ENCODE results near the gene SLC16A9.
"Not testable (repeated sequence)": the region's sequence is repeated elsewhere in the genome, so short reads cannot be mapped to it uniquely, and the experiment has no call there.

Gene SLC16A9

GRCh38 chr10:59736749-59737148 lies 27.1 kb upstream of the SLC16A9 start:
- Histone ChIP-seq H3K9ac (ENCODE audit: low read length) (no peak overlapping the region), H3K27me3 (ENCODE audit: control insufficient read depth in 1 of 2, insufficient read depth in 1 of 2, low read length in 2 of 2) (peaks cover 3 to 11% of the 10 kb centered on the region in 2 experiments), H3K79me1 (replicated peaks; ENCODE audit: low read length, poor library complexity, severe bottlenecking) (no peaks in the 10 kb centered on the region), H4K91ac (ENCODE audit: low read length) (no peak overlapping the region), H3K4me3 (ENCODE audit: insufficient read depth in 1 of 2, low read depth in 1 of 2, low read length in 2 of 2) (no peak overlapping the region), H2BK5ac (ENCODE audit: low read depth, low read length, poor library complexity, severe bottlenecking) (no peak overlapping the region), H2BK120ac (ENCODE audit: low read depth, low read length) (no peak overlapping the region), H3K4ac (ENCODE audit: low read depth in 1 of 2, low read length in 2 of 2) (no peak overlapping the region), H3K4me1 (ENCODE audit: control insufficient read depth, insufficient read depth, low read depth, low read length) (no peaks in the 10 kb centered on the region), H2BK12ac (ENCODE audit: low read length in 2 of 2) (no peak overlapping the region), H3K4me2 (ENCODE audit: low read length, poor library complexity, severe bottlenecking) (no peak overlapping the region), H2BK15ac (ENCODE audit: low read depth, poor library complexity, severe bottlenecking) (no peak overlapping the region), H3K23ac (ENCODE audit: low read length in 2 of 2) (no peak overlapping the region), H2AFZ (ENCODE audit: low read depth, low read length) (no peak overlapping the region), H3K36me3 (ENCODE audit: control insufficient read depth in 1 of 2, insufficient read depth in 2 of 2, low read depth in 1 of 2, low read length in 2 of 2) (no peaks in the 10 kb centered on the region), H4K8ac (ENCODE audit: low read length) (no peak overlapping the region), H3K18ac (ENCODE audit: low read depth in 1 of 2, low read length in 2 of 2) (no peak overlapping the region), H3K14ac (ENCODE audit: low read length in 2 of 2) (no peak overlapping the region), H2AK5ac (ENCODE audit: low read length, severe bottlenecking) (no peak overlapping the region), H3K9me3 (ENCODE audit: control insufficient read depth, low read length) (no peaks in the 10 kb centered on the region), H3K27ac (ENCODE audit: low read length, poor library complexity, severe bottlenecking) (no peak overlapping the region)
- 100% methylated on average over 1 of the region's 1 CpG for WGBS
- DNase-seq = no peak

DNA sequence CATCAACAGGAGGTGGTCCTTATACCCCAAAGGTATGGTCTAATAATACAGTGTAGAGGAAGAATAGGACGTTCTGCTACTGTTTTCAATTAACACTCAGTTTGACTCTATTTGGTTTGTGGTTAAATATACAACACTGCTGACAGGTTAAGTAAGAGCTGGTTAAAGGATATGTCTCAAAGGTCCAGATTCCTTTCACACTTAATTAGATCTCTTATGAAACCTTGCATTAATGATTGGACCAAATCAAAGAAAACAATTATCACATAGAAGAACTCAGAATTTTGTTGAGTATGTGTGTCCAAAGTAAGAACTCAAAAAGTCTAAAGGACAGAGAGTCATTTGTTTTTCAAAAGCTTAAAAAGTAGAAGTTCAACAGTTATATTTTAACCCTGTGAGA lies 25.6 kb upstream of the SLC16A9 start:
- H3K4me2 ChIP-seq (ENCODE audit: low read length, poor library complexity, severe bottlenecking) = no peak overlapping the region
- WGBS = 63% methylated on average over 1 of the region's 1 CpG
- H2BK15ac ChIP-seq (ENCODE audit: low read depth, poor library complexity, severe bottlenecking) = no peak overlapping the region
- no peak overlapping the region for H3K9ac ChIP-seq (ENCODE audit: low read length)
- no peak overlapping the region for H3K14ac ChIP-seq (ENCODE audit: low read length in 2 of 2)
- H2BK120ac ChIP-seq (ENCODE audit: low read depth, low read length) = no peak overlapping the region
- no peak for DNase-seq
- H3K36me3 ChIP-seq (ENCODE audit: control insufficient read depth in 1 of 2, insufficient read depth in 2 of 2, low read depth in 1 of 2, low read length in 2 of 2) = no peaks in the 10 kb centered on the region
- H3K27ac ChIP-seq (ENCODE audit: low read length, poor library complexity, severe bottlenecking) = no peak overlapping the region
- H2BK5ac ChIP-seq (ENCODE audit: low read depth, low read length, poor library complexity, severe bottlenecking) = no peak overlapping the region
- no peak overlapping the region for H3K18ac ChIP-seq (ENCODE audit: low read depth in 1 of 2, low read length in 2 of 2)
- no peak overlapping the region for H2AK5ac ChIP-seq (ENCODE audit: low read length, severe bottlenecking)
- H2BK12ac ChIP-seq (ENCODE audit: low read length in 2 of 2) = no peak overlapping the region
- no peak overlapping the region for H4K8ac ChIP-seq (ENCODE audit: low read length)
- no peaks in the 10 kb centered on the region for H3K4me1 ChIP-seq (ENCODE audit: control insufficient read depth, insufficient read depth, low read depth, low read length)
- no peak overlapping the region for H3K4me3 ChIP-seq (ENCODE audit: insufficient read depth in 1 of 2, low read depth in 1 of 2, low read length in 2 of 2)
- H3K9me3 ChIP-seq (ENCODE audit: control insufficient read depth, low read length) = no peaks in the 10 kb centered on the region
- no peak overlapping the region for H3K23ac ChIP-seq (ENCODE audit: low read length in 2 of 2)
- no peak overlapping the region for H4K91ac ChIP-seq (ENCODE audit: low read length)
- H2AFZ ChIP-seq (ENCODE audit: low read depth, low read length) = no peak overlapping the region
- peaks cover 3 to 11% of the 10 kb centered on the region in 2 experiments for H3K27me3 ChIP-seq (ENCODE audit: control insufficient read depth in 1 of 2, insufficient read depth in 1 of 2, low read length in 2 of 2)
- H3K4ac ChIP-seq (ENCODE audit: low read depth in 1 of 2, low read length in 2 of 2) = no peak overlapping the region
- H3K79me1 ChIP-seq (replicated peaks; ENCODE audit: low read length, poor library complexity, severe bottlenecking) = no peaks in the 10 kb centered on the region

- Histone ChIP-seq H2BK120ac (ENCODE audit: low read depth, low read length) (no peak overlapping the region), H3K14ac (ENCODE audit: low read length in 2 of 2) (no peak overlapping the region), H4K8ac (ENCODE audit: low read length) (no peak overlapping the region), H3K4ac (ENCODE audit: low read depth in 1 of 2, low read length in 2 of 2) (no peak overlapping the region), H3K27ac (ENCODE audit: low read length, poor library complexity, severe bottlenecking) (no peak overlapping the region), H2BK5ac (ENCODE audit: low read depth, low read length, poor library complexity, severe bottlenecking) (no peak overlapping the region), H3K9ac (ENCODE audit: low read length) (no peak overlapping the region), H3K18ac (ENCODE audit: low read depth in 1 of 2, low read length in 2 of 2) (no peak overlapping the region), H3K27me3 (ENCODE audit: control insufficient read depth in 1 of 2, insufficient read depth in 1 of 2, low read length in 2 of 2) (peaks cover 3 to 11% of the 10 kb centered on the region in 2 experiments), H2AFZ (ENCODE audit: low read depth, low read length) (no peak overlapping the region), H2BK15ac (ENCODE audit: low read depth, poor library complexity, severe bottlenecking) (no peak overlapping the region), H3K4me1 (ENCODE audit: control insufficient read depth, insufficient read depth, low read depth, low read length) (no peaks in the 10 kb centered on the region), H3K4me2 (ENCODE audit: low read length, poor library complexity, severe bottlenecking) (no peak overlapping the region), H2AK5ac (ENCODE audit: low read length, severe bottlenecking) (no peak overlapping the region), H3K4me3 (ENCODE audit: insufficient read depth in 1 of 2, low read depth in 1 of 2, low read length in 2 of 2) (no peak overlapping the region), H3K36me3 (ENCODE audit: control insufficient read depth in 1 of 2, insufficient read depth in 2 of 2, low read depth in 1 of 2, low read length in 2 of 2) (no peaks in the 10 kb centered on the region), H4K91ac (ENCODE audit: low read length) (no peak overlapping the region), H3K23ac (ENCODE audit: low read length in 2 of 2) (no peak overlapping the region), H2BK12ac (ENCODE audit: low read length in 2 of 2) (no peak overlapping the region), H3K79me1 (replicated peaks; ENCODE audit: low read length, poor library complexity, severe bottlenecking) (no peaks in the 10 kb centered on the region), H3K9me3 (ENCODE audit: control insufficient read depth, low read length) (no peaks in the 10 kb centered on the region)
- 50% methylated on average over 2 of the region's 3 CpGs for WGBS
- no peak for DNase-seq
Observed at GRCh38 chr10:59734014-59734462, 24.4 kb upstream of the SLC16A9 start.

DNA sequence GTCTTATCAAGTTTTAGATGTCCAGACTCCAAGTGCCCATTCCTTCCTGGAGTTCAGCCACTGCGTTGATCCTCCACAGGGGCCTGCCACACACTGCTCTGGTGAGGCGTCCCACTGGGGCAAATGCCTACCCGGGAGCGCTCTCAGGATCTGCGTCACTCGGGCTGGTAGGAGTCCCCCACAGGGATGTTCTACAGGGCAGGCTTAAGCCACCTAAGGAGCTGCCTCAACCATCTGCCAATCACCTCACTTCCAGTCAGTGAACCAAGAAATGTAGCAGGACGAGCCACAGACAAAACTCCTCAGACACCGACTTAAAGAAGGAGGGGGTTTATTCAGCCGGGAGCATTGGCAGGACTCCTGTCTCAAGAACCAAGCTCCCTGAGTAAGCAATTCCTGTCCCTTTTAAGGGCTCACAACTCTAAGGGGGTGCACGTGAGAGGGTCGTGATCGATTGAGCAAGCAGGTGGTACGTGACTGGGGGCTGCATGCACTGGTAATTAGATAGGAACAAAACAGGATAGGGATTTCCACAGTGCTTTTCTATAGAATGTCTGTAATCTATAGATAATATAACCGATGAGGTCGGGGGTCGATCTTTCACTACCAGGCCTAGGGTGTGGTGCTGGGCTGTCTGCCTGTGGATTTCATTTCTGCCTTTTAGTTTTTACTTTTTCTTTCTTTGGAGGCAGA lies 23.8 kb upstream of the SLC16A9 start:
- not testable (repeated sequence) for H3K9ac ChIP-seq (ENCODE audit: low read length); H2BK12ac ChIP-seq (ENCODE audit: low read length in 2 of 2); H2BK5ac ChIP-seq (ENCODE audit: low read depth, low read length, poor library complexity, severe bottlenecking); H3K36me3 ChIP-seq (ENCODE audit: control insufficient read depth in 1 of 2, insufficient read depth in 2 of 2, low read depth in 1 of 2, low read length in 2 of 2); H4K91ac ChIP-seq (ENCODE audit: low read length); H3K18ac ChIP-seq (ENCODE audit: low read depth in 1 of 2, low read length in 2 of 2); H2AK5ac ChIP-seq (ENCODE audit: low read length, severe bottlenecking); H3K4me2 ChIP-seq (ENCODE audit: low read length, poor library complexity, severe bottlenecking); H3K9me3 ChIP-seq (ENCODE audit: control insufficient read depth, low read length); H4K8ac ChIP-seq (ENCODE audit: low read length); H3K79me1 ChIP-seq (replicated peaks; ENCODE audit: low read length, poor library complexity, severe bottlenecking); H3K23ac ChIP-seq (ENCODE audit: low read length in 2 of 2); H2AFZ ChIP-seq (ENCODE audit: low read depth, low read length); H3K14ac ChIP-seq (ENCODE audit: low read length in 2 of 2); DNase-seq; H3K4ac ChIP-seq (ENCODE audit: low read depth in 1 of 2, low read length in 2 of 2); H3K27ac ChIP-seq (ENCODE audit: low read length, poor library complexity, severe bottlenecking); H2BK15ac ChIP-seq (ENCODE audit: low read depth, poor library complexity, severe bottlenecking); H3K4me1 ChIP-seq (ENCODE audit: control insufficient read depth, insufficient read depth, low read depth, low read length); H3K4me3 ChIP-seq (ENCODE audit: insufficient read depth in 1 of 2, low read depth in 1 of 2, low read length in 2 of 2); H2BK120ac ChIP-seq (ENCODE audit: low read depth, low read length)
- peaks cover 3 to 11% of the 10 kb centered on the region in 2 experiments for H3K27me3 ChIP-seq (ENCODE audit: control insufficient read depth in 1 of 2, insufficient read depth in 1 of 2, low read length in 2 of 2)
- 91% methylated on average over 16 of the region's 16 CpGs for WGBS

Measured in mesenchymal stem cell (in vitro differentiated cells and primary cell).